HG02678 (cell line): ENCODE measurements around the gene ADH1C.
"Not testable (repeated sequence)": the region's sequence is repeated elsewhere in the genome, so short reads cannot be mapped to it uniquely, and the experiment has no call there.

ENCODE experiments used
- ATAC-seq: cut with Tn5 transposase; IDR thresholded peaks from one replicate; pipeline ENCODE4 v1.9.1; 2021; ENCODE audit warnings: mild to moderate bottlenecking, moderate library complexity; ENCODE audit not compliant: unreplicated experiment

The ADH1C gene

DNA sequence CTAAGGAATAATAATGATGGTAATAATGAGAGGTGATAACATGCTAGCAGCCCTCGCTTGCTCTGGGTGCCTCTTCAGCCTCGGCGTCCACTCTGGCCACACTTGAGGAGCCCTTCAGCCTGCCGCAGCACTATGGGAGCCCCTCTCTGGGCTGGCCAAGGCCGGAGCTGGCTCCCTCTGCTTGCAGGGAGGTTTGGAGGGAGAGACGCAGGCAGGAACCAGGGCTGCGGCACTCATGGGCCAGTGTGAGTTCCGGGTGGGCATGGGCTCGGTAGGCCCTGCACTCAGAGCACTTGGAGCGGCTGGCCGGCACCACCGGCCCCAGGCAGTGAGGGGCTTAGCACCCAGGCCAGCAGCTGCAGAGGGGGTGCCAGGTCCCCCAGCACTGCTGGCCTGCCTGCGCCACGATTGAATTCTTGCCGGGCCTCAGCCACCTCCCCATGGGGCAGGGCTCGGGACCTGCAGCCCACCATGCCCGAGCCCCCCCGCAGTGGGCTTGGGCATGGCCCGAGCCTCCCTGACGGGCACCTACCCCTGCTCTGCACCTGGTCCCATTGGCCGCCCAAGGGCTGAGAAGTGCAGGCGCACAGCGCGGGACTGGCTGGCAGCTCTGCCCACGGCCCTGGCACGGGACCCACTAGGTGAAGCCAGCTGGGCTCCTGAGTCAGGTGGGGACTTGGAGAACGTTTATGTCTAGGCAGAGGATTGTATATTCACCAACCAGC is 7.1 kb upstream of the ADH1C start:
- ATAC-seq, result no peak

- ATAC-seq, result no peak
These were observed 5.4 kb upstream of the ADH1C start for GRCh38 chr4:99357948-99358347.

- peak; percentile 81 for ATAC-seq
These were observed 4.4 kb upstream of the ADH1C start for GRCh38 chr4:99356992-99357391.

DNA sequence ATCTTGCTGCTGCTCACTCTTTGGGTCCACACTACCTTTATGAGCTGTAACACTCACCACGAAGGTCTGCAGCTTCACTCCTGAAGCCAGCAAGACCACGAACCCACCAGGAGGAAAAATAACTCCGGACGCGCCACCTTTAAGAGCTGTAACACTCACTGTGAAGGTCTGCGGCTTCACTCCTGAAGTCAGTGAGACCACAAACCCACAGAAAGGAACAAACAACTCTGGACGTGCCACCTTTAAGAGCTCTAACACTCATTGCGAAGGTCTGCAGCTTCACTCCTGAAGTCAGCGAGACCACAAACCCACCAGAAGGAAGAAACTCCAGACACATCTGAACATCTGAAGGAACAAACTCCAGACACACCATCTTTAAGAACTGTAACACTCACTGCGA is 3.6 kb upstream of the ADH1C start:
- not testable (repeated sequence) for ATAC-seq

DNA sequence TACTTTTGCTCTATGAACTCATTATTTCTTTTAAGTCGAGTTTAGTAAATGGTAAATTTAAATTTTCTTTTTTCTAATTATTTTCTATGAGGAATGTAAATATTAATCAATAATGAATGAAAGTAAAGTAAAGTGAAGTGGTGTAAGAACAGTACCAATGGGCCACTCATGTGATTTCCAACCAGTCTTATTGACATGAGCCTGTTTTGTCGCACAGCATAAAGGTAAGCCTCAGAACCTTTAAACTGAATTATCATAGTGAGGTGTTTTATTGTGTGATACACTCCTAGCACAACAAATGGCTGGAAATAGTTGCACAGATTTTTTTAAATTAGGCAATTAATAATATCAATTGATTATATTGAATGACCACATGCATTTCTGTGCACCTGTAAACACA is 1.1 kb downstream of the ADH1C start:
- no peak for ATAC-seq

GRCh38 chr4:99349338-99349737 is 3.2 kb downstream of the ADH1C start:
- no peak for ATAC-seq

- ATAC-seq, result not testable (repeated sequence)
These were observed 9.9 kb downstream of the ADH1C start for GRCh38 chr4:99342624-99343023.

GRCh38 chr4:99341426-99341825 is 11.1 kb downstream of the ADH1C start:
- ATAC-seq, result no peak

DNA sequence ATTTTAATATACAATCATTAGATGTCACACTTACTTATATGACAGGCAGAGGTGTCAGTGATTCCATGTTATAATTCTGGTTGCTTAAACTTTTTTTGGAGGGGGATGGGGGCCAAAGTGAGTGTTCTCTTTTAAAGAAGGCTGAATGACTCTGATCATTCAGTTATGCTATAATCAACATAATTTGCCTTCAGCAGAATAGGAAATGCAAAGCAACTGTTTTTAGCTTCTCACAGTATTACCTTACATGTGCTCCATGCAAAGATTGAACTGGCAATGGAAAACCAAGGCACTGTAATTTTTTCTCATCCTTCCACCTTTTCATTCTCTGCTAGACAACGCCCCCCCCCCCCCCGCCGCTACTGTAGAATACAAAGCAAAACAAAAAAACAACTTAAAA is 13.4 kb downstream of the ADH1C start:
- no peak for ATAC-seq

- ATAC-seq, result no peak
These were observed 16.0 kb downstream of the ADH1C start for GRCh38 chr4:99336553-99336952.

DNA sequence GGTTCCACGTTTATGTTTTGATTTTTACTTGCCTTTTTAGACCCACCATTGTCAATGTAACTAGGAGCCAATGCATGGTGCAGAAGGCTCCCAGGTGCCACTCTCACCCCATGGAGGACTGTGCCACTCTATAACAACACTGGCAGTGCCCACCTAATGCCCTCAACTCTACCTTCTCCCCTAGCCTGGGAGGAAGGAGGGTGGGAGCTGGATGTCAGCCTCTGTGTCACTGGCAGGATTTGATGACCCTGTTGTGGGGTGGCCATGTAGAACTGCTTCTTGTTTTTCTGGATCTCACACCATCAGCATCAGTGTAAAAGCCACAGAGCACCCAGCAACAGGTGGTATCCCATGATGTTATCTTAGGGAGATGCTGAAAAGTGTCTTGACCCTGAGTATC is 17.7 kb downstream of the ADH1C start:
- no peak for ATAC-seq

- no peak for ATAC-seq
These were observed 21.9 kb downstream of the ADH1C start for GRCh38 chr4:99330648-99331047.

DNA sequence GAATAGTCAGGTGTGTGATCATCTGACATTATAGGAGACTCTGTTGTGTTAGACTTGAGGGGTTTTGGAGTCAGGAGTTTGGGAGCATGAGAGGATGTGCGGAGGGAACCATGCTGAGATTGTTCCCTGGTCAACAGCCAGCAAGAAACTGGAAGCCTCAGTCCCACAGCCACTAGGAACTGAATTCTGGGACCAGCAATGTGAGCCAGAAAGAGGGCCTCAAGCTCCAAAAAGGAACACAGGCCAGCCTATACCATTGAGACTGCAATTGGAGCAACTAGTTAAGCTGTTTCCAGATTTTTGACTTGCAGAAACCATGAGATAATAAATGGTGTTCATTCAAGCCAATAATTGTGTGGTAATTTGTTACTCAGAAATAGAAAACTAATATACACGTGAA is 22.7 kb downstream of the ADH1C start:
- ATAC-seq, result no peak

DNA sequence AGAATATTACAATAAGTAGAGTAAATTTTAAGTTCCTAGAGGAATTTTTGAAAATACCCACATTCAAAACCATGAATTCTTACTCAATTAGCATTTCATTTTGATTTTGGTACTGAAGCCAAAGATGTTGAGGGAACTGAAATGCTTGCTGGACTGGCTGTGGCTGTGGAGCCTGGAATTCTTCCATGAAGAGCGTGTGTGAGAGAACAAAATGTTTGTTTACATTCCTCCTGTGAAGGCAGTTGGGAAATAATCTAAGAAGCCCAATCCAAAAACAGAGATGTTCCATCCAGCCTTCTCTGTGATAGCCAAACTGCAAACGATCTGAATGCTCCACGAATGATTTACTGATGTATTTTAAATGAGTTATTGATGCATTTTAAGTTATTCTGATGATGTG is 27.6 kb downstream of the ADH1C start:
- ATAC-seq, result no peak

- ATAC-seq, result no peak
These were observed 28.2 kb downstream of the ADH1C start for GRCh38 chr4:99324361-99324760.

DNA sequence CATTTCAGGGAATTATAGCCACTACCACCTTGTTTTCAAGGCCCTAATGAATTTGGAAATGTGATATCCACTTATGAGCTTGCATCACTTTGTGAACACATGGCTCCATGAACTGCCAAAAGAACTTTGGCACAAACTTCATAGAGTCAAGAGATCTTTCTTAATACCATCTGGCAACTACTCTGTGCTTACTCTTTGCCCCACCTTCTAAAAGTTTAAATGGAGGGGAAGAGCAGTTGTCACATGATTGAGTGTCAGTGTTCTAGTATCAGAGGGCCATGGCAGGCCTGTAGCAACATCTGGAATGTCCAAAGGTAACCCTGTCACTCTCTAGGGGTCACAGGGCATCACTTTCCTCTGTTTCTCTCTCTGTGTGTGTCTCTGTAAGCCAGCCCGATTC is 28.8 kb downstream of the ADH1C start:
- no peak for ATAC-seq

GRCh38 chr4:99321241-99322191 is 31.0 kb downstream of the ADH1C start, which contains the start of gene ADH1B:
Gene ADH1B, minus strand, starts transcription at chr4:99321401. Its CDS starts 70 bp downstream, at chr4:99321331.
- ATAC-seq, result no peak

GRCh38 chr4:99317811-99318210 is 34.7 kb downstream of the ADH1C start:
- not testable (repeated sequence) for ATAC-seq

GRCh38 chr4:99317354-99317753 is 35.2 kb downstream of the ADH1C start:
- ATAC-seq, result no peak

- no peak for ATAC-seq
These were observed 36.7 kb downstream of the ADH1C start for GRCh38 chr4:99315839-99316238.

DNA sequence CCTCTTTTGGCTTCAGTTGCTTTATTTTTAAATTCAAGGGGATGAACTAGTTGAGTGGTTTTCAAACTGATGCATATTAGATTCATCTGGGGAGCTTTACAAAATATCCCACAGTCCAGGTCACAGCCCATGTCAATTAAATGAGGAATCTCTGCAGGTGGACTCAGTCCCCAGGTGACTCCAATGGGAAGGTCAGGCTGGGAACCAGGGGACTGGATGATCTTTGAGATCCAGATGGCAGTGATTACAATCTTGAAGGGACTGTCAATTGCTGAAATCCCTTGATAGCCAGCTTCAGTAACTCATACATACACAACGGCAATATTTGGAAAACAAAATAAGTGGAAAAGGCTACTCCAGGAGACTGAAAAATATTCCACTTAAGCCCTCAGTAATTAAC is 38.3 kb downstream of the ADH1C start:
- no peak for ATAC-seq

DNA sequence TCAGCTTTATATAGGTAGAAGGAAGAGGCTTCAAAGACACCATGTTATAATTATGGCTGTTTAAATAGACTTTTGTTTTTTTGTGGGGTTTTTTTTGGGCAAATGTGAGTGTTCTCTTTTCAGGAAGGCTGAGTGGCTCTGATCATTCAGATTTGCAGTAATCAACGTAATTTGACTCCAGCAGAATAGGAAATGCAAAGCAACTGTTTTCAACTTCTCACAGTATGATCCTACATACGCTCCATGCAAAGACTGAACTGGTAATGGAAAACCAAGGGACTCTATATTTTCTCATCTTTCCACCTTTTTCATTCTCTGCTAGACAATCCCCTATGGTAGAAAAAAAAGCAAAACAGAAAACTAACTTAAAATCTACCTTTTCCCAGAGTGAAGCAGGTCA is 42.2 kb downstream of the ADH1C start:
- no peak for ATAC-seq
